ENCODE data around the gene UGT1A6. TPM values are rescaled to one million over a fixed set of nuclear protein-coding genes. Genes with fewer than 3 reads are reported as not detected.
A peak's percentile ranks its signal among the peaks of the same experiment; 100 is the strongest.

UGT1A6 gene
- total RNA-seq, 2 donors from 2014 or later = not detected

DNA sequence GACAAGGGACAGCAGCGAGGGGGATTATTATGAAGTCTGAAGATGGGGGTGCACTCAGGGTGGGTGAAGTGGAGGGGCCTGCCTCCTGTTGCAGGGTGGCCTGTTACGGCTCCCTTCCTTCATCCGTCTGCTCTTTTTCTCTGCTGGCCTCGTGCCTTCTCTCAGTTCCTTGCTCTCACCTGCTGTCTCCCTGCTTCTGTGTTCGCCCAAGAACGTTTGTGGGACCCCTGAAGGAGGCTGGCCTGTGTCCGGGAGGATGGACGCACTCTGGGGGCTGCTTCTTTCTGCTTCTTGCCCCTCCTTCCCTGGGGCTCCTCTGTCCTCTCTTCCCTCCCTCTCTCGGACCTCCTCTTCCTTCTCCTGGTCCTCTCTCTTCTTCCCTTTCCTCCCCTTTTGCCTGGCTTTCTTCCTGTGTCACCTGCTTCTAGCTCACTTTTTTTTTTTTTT lies 99.2 kb downstream of the UGT1A6 start:
- intact Hi-C loops (cut with DNase I) = loop anchor here in 1 of 2 donors (5.0 kb wide), 1 partner anchor 285 kb away; no protein-coding TSS in a partner anchor
- no peak for DNase-seq (ENCODE audit: low spot score)

DNA sequence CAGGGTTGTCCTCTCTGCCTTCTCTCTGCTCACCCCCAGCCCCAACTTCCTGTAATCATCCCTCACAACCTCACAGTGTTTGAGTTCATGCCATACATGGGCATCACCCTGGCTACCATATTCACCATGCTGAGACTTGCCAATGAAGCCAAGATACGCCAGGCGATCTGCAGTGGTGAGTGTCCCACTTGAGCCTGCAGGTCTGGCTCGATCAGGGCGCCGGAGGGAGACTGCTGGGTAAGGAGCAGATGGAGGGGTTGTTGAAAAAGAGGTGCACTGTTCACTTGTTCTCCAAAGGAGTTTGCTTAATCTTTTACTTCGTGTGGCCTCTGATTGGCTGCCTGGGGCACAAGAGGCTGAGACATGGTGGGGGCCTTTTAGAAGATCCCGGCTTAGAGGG lies 100.0 kb downstream of the UGT1A6 start:
- intact Hi-C loops (cut with DNase I) = loop anchor here in 1 of 2 donors (5.0 kb wide), 1 partner anchor 285 kb away; no protein-coding TSS in a partner anchor

DNA sequence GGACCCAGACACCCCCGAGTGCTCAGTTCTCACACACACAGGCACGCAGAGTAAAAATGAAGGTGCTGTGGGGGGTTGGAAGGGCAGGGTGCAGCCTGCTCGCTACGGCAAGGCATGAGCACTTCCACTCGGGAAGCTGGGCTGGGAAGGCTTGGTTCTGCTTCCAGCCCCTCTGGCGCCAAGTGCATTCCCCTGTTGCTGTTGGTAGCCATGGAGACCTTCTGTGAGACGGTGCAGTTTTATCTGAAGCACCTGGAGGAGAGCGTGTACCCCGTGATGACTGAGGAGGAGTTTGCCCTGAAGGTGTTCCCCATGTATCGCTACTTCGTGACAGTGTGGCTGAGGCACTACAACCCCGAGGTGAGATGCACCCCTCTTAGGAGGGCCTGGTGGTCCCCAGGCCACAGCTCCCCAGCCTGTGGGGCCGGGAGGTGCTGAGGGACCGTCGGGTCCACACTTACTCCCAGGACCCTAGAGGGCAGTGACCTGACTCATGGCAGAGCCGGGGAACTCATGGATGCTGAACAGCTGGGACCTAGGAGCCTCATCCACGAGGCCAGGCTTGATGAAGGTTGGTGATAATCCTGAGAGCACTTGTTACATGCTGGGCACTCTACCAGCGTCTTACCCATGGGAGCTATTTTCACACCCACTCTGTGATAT lies 100.9 kb downstream of the UGT1A6 start:
- DNase-seq (ENCODE audit: low spot score) = no peak
- intact Hi-C loops (cut with DNase I) = loop anchor here in 1 of 2 donors (5.0 kb wide), 1 partner anchor 284 kb away; no protein-coding TSS in a partner anchor

More for the DNA sequence above, 100.0 kb downstream of the UGT1A6 start:
- no peak for DNase-seq (ENCODE audit: low spot score)

DNA sequence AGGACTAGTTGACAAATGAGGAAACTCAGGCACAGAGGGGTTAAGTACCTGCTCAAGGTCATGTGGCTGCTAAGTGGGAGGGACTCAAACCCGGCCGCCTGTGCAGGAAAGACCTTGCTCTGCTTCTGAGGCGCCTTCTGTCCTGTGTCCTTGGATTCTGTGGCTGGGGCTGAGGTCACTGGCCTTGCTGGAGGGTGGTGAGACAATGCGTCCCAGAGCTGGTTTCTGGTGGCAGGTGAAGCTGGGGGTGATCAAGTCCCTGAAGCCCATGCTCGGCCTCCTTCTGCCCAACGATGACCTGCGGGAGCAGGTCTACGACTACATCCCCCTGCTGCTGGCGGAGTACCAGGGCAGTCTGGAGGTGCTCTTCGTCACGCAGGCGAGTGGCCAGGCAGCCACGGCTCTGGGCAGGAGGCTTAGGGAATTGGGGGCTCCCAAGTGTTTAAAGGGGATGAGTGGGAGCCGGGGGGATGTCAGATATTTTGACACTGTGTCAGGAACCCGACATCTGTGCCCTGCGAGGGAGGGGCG lies 101.5 kb downstream of the UGT1A6 start:
- no peak for DNase-seq (ENCODE audit: low spot score)
- intact Hi-C loops (cut with DNase I) = loop anchor here in 1 of 2 donors (5.0 kb wide), 1 partner anchor 283 kb away; no protein-coding TSS in a partner anchor

DNA sequence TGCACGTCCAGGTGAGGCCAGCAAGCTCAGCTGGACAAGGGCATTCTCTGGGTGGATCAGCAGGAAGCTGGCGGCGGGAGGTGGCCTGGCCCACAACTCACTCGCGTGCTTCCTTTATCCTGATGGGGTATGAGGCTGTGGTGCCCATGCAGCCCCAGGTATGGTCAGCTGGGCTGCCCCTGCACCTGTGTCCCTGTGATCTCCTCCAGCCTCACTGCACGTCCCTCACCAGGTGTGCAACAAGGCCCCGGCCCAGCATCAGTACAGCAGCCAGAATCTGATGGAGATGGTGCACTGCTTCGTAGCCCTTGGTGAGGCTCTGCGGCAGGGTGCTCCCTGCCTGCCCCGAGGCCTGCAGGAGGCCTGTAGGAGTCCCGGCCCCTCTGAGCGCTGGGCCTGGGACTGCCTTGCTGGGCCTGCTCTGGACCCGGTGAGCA lies 103.1 kb downstream of the UGT1A6 start:
- DNase-seq (ENCODE audit: low spot score) = peak; percentile 67
- intact Hi-C loops (cut with DNase I) = no loop called here

DNA sequence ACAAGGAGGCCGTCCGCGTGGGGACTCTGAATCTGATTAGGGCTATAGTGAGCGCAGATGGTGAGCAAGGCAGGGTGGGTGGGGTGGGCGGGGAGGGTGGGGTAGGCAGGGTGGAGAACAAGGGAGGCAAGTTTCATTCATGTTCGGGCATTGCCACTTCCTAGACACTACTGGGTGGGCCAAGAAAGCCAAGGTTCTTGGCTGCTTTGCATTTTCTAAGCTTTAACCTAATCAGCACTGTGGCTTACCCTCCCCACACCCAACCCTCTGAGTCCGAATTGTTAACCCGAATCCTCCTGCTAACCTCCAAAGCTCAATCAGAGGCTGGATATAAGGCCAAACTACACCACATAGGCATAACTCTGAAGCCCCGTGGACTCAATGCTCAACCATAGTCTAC lies 103.6 kb downstream of the UGT1A6 start:
- no peak for DNase-seq (ENCODE audit: low spot score)
- intact Hi-C loops (cut with DNase I) = no loop called here

DNA sequence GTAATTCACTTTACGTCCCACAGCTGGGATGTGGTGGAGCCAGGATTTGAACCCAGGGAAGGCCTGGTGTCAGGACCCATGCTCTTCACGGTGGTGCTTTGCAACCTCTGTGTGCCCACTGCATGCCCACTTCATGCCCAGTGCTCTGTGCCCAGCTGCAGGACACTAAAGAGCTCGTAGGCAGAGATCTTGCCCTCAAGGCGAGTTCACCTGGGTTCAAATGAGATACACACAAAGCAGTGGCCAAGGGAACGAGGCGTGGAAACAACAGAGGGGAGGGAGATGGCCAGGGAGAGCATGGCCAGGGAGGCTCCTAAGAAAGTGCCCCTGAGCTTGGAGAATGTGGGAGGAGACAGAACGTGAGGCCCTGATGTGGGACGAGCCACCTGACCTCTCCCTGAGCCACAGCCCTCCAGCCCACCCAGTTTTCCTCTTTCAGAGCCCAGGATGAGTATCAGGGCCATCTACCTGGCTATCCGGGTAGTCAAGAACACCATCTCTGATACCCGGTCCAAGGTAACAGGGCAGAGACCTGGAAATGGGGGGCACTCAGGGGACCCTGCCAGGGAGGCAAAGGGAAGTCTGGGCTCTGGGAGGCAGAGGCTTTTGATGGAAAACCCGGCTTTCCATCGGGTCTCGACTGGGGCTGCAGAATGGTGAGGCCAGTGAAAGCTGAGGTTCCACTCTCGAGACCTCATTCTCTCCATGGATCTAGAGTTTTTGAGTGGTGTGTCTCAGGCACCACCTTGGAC lies 105.8 kb downstream of the UGT1A6 start:
- DNase-seq (ENCODE audit: low spot score) = peak; percentile 62
- intact Hi-C loops (cut with DNase I) = no loop called here

DNA sequence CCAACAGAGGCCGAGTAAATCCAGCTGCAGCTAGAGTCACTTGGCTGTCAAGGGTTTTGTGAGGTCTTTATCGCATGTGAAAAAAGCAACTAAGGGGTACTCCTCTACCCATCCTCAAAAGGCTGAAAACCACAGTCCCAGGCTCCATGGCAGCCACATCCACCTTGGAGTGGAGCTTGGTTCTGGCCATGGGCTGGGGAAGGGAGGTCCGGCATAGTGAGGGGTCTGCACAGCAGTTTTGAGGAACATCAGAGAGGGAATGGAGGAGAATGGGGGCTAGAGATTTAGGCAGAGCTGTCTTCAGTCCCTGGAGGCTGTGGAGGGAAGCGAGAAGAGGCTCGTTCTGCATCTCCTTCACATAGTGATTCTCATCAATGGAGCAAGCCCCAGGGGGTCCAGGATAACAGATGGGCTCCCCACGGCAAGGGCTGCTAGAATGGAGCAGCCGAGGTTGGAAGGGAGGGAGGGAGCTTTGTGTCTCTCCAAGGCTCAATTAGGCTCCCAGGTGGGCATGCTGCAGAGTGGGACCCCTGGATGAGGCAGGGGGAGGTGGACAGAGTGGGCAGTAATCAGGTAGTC lies 106.5 kb downstream of the UGT1A6 start:
- intact Hi-C loops (cut with DNase I) = no loop called here
- DNase-seq (ENCODE audit: low spot score) = no peak

DNA sequence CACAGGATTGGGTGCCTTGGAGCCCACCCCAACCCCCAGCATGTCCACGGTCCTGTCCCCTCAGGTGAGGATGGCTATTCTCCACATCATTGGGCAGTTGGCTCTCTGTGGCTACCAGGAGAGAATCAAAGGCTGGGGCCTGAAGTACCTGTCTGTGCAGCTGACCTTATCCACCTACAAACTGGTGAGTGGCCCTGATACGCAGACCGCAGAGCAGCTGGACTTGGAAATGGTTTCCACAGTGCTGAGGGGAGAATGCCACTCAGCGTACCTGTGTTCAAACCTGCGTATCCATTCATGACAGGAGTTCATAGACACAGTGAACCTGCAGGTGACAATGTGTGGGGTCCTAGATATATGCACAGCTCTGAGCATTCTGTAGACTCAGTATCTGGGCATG lies 107.0 kb downstream of the UGT1A6 start:
- intact Hi-C loops (cut with DNase I) = loop anchor here in 1 of 2 donors (10.0 kb wide), 1 partner anchor 155 kb away; no protein-coding TSS in a partner anchor
- peak; percentile 42 for DNase-seq (ENCODE audit: low spot score)

DNA sequence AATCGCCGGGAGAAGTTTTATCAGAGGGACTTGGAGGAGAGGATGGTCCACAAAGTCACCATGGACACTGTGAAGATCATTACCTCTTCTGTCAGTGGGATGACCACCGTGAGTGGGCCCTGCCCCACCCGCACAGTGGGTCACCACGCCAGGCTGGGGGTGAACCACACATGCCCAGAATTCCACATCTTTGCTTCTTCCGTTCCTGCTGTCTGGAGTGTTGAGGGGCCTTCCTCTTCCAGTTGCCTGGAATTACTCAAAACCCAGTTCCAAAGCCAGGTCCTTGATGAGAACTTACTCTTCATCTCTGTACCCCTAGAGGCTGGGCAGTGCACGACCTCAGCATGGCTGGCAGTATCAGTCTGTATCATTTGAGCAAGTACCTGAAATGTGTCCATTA lies 107.5 kb downstream of the UGT1A6 start:
- DNase-seq (ENCODE audit: low spot score) = no peak
- intact Hi-C loops (cut with DNase I) = loop anchor here in 1 of 2 donors (10.0 kb wide), 1 partner anchor 155 kb away; no protein-coding TSS in a partner anchor

DNA sequence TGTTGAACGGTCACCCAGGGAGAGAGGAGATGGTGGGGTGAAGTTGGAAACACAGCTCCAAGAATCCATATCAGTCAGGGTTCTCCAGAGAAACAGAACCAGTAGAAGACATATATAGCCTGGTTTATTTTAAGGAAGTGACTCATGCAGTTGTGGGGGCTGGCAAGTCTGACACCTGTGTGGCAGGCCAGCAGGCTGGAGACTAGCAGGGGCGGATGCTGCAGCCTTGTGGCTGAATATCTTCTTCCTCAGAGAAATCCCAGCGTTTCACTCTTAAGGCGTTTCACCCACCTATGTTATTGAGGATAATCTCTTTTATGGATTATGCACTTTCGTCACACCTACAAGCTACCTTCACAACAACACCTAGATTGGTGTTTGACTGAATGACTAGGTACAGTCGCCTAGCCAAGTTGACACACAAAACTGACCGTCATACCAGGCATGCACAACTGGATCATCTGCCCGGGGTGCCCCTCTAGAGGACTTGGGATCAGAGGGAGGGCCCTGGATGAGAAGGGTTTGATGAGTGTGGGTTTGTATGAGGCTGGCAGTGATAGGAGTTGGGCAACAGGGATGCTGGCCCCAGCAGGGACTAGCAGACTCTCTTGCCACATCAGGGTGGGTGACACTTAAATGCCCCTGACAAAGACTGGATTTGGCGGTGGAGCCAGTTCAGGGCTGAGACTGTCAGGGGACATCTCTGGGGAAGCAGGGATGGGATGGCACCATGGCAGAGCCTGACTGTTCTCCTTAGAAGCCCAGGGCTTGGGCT lies 108.9 kb downstream of the UGT1A6 start:
- DNase-seq (ENCODE audit: low spot score) = no peak
- intact Hi-C loops (cut with DNase I) = loop anchor here in 1 of 2 donors (10.0 kb wide), 1 partner anchor 157 kb away; no protein-coding TSS in a partner anchor

DNA sequence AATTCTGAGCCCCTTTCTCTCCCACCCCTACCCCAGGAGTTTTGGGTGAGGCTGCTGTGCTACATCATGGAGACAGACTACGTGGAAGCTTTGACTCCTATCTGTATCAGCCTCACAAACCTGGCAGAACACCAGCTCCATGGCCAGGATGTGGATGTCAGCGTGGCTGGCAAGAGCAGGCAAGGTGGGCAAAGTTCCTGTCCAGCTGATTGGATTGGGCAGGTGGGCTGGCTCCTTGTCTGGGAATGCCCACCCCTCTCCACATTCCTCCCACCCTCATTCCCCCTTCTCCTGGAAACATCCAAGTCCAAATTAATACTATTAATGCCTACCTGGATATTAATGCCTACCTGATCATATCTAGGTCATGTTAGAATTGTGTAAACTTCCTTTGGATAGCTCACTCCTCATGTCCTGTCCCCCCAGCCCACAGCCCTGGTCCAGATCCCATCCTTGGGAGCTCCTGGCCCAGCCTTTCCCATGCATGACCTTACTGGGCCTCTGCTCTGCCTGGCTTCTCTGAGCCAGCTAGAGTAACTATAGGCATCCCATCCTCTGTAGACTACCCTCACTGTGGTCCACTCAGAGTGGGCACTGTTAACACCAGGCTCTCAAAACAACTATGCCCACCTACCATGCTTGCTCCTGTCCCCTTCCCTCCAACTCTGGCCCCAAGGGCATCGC lies 109.6 kb downstream of the UGT1A6 start:
- intact Hi-C loops (cut with DNase I) = loop anchor here in 1 of 2 donors (10.0 kb wide), 1 partner anchor 157 kb away; no protein-coding TSS in a partner anchor
- DNase-seq (ENCODE audit: low spot score) = peak; percentile 72

DNA sequence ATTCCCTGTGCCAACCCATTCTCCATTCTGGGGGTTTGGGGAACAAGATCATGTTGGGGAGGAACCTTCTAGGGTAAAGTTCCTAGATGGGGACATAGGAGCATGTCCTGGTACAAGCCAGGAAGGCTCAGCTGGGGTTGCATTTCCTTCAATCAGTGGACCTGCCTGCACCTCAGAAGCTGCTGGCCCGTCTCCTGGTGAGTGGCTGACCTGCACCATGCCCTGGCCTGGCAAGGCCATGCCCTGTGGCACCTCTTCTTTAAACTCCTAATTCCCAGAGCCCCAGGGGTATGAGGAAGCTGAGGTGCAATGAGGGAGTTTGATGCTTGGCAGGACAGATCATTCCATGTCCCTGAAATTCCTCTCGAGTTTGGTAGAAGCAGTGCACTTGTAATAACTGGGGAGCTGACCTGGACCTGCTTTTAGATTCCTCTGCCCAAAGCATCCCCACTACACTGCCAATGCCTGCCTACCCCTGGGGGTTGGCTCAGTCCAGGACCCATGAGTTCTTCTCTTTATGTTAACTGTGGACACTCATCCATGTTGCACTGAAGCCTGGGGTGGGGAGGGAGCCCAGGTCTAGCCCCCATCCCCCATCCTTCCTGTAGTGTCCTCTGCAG lies 110.7 kb downstream of the UGT1A6 start:
- intact Hi-C loops (cut with DNase I) = loop anchor here in 1 of 2 donors (10.0 kb wide), 1 partner anchor 159 kb away; no protein-coding TSS in a partner anchor
- DNase-seq (ENCODE audit: low spot score) = no peak

DNA sequence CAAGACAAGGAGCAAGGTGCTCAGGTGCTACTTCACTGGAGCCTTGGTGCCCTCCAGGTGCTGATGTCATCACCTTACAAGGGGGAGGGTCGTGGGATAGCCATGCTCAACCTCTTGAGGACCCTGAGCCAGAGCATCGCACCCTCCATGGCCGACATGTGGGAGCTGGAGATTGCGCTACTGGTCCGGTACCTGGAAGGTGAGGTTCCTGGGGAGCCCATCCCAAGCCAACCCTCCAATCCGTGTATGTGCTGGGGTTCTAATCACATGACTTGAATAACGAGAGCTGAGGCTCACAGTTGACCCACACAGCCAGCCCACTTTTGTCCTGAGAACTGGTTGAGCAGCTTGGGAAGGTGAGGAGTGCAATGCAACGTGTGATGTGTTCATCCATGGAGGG lies 111.3 kb downstream of the UGT1A6 start:
- DNase-seq (ENCODE audit: low spot score) = peak; percentile 56
- intact Hi-C loops (cut with DNase I) = loop anchor here in 1 of 2 donors (10.0 kb wide), 1 partner anchor 159 kb away; no protein-coding TSS in a partner anchor

DNA sequence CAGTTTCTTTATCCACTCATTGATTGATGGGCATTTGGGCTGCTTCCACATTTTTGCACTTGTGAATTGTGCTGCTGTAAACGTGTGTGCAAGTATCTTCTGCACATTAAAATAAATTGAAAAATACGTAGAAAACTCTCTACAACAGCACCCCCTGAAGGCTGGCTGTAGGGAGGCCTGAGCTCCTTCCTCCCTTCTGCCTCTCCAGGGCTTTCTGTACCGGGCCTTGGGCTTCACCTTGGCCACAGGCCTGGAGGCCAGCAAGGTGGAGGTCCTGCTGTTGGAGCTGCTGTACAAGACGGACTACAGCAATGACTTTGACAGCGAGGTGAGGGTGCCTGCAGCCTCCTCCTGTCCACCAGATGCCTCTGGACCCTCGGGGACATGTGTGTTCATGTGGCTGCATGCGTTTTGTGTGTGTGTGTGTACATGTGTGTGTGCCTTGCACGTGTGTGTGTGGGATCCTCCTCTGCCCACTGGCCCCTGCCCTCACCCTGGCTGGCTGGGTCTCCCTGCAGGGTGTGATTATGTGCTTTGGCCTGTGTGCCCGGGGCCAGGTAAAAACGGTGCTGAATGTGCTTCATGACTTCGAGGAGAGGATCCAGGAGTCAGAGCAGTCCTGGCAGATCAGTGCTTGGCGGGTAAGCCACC lies 114.7 kb downstream of the UGT1A6 start:
- peak; percentile 53 for DNase-seq (ENCODE audit: low spot score)
- intact Hi-C loops (cut with DNase I) = loop anchor here in 1 of 2 donors (10.0 kb wide), 1 partner anchor 163 kb away; no protein-coding TSS in a partner anchor

DNA sequence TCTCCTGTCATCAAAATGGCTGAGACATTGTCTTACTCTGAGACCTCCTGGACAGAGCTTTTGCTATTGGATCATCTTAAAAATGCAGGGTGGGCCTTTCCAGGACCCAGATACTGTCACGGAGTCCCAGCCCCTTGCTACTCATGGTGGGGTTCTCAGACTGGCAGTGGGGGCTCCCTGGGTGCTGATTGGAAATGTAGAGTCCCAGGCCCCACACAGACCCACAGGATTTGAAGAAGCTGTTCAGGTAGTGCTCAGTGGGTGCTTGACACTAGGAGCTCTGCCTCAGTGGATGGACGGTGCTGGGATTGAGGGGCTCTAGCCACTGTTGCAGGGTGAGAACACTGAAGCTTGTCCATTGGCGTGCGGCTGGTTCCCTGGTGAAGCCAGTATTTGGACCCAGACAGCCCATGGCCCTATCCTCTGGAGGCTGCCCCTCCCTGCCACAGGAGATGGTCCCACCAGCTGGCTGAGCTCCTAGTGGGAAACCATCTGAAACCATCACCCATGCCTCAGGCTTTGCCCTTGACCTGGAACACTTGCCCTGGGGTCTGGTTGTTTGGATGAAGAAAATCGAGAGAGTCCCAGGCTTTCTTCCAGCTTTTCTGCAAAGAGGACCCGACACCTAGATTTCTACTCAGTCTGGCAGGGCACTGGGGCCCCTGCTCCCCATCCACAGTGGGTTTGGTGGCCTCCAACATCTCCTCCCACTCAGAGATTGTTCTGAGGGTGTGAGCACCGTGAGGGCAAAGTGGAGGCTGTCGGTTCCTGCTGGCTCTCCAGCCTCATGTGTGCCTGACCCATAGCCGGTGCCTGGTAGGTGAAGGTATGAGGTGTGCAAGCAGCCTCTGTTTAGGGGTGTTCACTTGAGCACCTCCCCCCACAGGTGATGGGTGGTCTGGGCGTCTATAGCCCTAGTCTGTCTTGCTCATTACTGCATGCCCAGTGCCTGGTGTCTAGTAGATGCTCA lies 115.6 kb downstream of the UGT1A6 start:
- peak; percentile 64 for DNase-seq (ENCODE audit: low spot score)

More for the DNA sequence above, 115.6 kb downstream of the UGT1A6 start:
- intact Hi-C loops (cut with DNase I) = loop anchor here in 1 of 2 donors (10.0 kb wide), 1 partner anchor 163 kb away; no protein-coding TSS in a partner anchor
